K562 (cell line): Measurements from ENCODE around the gene VMA21. TPM values are rescaled to one million over a fixed set of nuclear protein-coding genes. Genes with fewer than 3 reads are reported as not detected.

Experiments
- SMAD2 ChIP-seq: fragments of 150-350 bp; IDR thresholded peaks from 2 replicates; pipeline ENCODE4 v1.6.1; 2014; ENCODE audit warnings: low read depth, mild to moderate bottlenecking, low read length
- polyA plus RNA-seq, 8 experiments: library from polyadenylated mRNA; depleted of rRNA in 4 of 8; stranded (reverse) in 5 of 8; unstranded in 3 of 8; fragments of >200 nt; fragmentation: Nextera tagmentation in 2 of 8; fragmentation: Illumina TruSeq in 1 of 8; extraction: Ambion mirVana in 2 of 8; extraction: Trizol in 1 of 8; gene quantifications; 2 replicates each; pipeline versions ENCODE4 v1.2.1 to v1.2.3, GENCODE V29; 2011 to 2014; ENCODE audit warnings: inconsistent platforms in 1 of 8, missing spikeins in 1 of 8
- total RNA-seq, 7 experiments: library from RNA; depleted of rRNA in 6 of 7; stranded (reverse); fragments of >200 nt in 6 of 7; fragmentation: Illumina TruSeq in 2 of 7; extraction: Trizol in 2 of 7; gene quantifications; 2 replicates each; pipeline versions ENCODE4 v1.2.1 to v1.2.3, GENCODE V29; 2011 to 2021; ENCODE audit warnings: low replicate concordance in 1 of 7
- TF ChIP-seq, protein P1 (sequence below): fragments of 450-650 bp; IDR thresholded peaks from 2 replicates; pipeline ENCODE4 v1.6.1; 2016; ENCODE audit warnings: low read depth
- TF ChIP-seq, protein P2 (sequence below), 2 experiments: fragments of 450-650 bp; IDR thresholded peaks; 2 replicates each; pipeline ENCODE4 v1.6.1; 2016; ENCODE audit warnings: mild to moderate bottlenecking in 2 of 2, borderline replicate concordance in 1 of 2, low read depth in 1 of 2, moderate library complexity in 1 of 2
- TF ChIP-seq, protein P3 (sequence below), 2 experiments: fragments of 450-650 bp; IDR thresholded peaks; 2 replicates each; pipeline ENCODE4 v1.6.1; 2016
- TF ChIP-seq, protein P4 (sequence below): fragments of 200-800 bp; sonication (Bioruptor generic); IDR thresholded peaks from 2 replicates; pipeline ENCODE4 v1.6.1; 2017; ENCODE audit warnings: missing genetic modification characterization, missing compliant biosample characterization

Gene VMA21
- total and polyA plus RNA-seq, 9 of the 15 experiments (the other 6 are each of a cell fraction or from before 2014, with no cell fraction given) = 17.5 to 101 (median 47.5) TPM

DNA sequence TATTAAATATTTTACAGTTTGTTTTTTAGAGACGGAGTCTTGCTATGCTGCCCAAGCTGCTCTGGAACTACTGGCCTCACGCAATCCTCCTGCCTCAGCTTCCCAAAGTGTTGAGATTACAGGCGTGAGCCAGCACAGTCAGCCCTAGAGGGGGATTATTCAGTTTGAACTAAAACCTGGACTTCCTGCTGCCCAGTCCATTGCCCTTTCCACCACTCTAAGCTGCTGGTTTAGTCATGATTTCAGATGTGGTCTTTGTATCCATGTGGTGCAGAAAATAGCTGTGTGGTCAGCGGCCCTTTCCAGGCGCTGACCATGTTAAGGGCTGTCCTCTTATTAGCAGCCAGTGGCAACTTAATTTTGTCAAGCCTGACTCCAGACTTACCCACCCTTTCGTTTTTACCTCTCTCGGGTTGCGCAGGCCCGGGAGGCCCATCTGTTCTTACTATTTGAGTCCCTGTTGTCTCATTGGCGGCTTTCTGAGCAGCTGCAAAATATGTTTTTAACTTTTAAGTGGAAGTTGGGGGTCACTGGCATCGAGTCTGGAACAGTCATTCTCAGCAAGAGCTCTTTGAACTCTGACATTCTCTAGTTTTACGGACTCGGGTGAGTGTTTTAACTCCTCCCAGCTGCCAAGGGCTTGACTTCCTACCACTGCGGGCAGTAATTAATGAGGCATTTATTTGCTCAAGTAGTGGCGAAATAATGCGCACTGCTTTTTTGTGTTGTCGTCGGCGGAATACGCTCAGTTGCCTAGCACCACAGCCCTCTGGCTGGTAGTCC lies 773 bp upstream of the VMA21 start (continued):
- TF ChIP-seq, protein P1, sequence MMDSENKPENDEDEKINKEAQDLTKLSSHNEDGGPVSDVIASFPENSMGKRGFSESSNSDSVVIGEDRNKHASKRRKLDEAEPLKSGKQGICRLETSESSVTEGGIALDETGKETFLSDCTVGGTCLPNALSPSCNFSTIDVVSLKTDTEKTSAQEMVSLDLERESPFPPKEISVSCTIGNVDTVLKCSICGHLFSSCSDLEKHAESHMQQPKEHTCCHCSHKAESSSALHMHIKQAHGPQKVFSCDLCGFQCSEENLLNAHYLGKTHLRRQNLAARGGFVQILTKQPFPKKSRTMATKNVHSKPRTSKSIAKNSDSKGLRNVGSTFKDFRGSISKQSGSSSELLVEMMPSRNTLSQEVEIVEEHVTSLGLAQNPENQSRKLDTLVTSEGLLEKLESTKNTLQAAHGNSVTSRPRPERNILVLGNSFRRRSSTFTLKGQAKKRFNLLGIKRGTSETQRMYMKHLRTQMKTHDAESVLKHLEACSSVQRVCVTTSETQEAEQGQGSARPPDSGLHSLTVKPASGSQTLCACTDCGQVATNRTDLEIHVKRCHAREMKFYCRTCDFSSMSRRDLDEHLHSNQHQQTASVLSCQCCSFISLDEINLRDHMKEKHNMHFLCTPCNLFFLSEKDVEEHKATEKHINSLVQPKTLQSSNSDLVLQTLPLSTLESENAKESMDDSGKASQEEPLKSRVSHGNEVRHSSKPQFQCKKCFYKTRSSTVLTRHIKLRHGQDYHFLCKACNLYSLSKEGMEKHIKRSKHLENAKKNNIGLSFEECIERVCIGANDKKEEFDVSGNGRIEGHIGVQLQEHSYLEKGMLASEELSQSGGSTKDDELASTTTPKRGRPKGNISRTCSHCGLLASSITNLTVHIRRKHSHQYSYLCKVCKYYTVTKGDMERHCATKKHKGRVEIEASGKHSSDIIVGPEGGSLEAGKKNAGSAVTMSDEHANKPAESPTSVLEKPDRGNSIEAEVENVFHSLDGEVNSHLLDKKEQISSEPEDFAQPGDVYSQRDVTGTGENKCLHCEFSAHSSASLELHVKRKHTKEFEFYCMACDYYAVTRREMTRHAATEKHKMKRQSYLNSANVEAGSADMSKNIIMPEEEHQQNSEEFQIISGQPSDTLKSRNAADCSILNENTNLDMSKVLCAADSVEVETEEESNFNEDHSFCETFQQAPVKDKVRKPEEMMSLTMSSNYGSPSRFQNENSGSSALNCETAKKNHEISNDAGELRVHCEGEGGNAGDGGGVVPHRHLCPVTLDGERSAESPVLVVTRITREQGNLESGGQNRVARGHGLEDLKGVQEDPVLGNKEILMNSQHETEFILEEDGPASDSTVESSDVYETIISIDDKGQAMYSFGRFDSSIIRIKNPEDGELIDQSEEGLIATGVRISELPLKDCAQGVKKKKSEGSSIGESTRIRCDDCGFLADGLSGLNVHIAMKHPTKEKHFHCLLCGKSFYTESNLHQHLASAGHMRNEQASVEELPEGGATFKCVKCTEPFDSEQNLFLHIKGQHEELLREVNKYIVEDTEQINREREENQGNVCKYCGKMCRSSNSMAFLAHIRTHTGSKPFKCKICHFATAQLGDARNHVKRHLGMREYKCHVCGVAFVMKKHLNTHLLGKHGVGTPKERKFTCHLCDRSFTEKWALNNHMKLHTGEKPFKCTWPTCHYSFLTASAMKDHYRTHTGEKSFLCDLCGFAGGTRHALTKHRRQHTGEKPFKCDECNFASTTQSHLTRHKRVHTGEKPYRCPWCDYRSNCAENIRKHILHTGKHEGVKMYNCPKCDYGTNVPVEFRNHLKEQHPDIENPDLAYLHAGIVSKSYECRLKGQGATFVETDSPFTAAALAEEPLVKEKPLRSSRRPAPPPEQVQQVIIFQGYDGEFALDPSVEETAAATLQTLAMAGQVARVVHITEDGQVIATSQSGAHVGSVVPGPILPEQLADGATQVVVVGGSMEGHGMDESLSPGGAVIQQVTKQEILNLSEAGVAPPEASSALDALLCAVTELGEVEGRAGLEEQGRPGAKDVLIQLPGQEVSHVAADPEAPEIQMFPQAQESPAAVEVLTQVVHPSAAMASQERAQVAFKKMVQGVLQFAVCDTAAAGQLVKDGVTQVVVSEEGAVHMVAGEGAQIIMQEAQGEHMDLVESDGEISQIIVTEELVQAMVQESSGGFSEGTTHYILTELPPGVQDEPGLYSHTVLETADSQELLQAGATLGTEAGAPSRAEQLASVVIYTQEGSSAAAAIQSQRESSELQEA = no peak
- TF ChIP-seq SMAD2 = no peak
- TF ChIP-seq, protein P2, sequence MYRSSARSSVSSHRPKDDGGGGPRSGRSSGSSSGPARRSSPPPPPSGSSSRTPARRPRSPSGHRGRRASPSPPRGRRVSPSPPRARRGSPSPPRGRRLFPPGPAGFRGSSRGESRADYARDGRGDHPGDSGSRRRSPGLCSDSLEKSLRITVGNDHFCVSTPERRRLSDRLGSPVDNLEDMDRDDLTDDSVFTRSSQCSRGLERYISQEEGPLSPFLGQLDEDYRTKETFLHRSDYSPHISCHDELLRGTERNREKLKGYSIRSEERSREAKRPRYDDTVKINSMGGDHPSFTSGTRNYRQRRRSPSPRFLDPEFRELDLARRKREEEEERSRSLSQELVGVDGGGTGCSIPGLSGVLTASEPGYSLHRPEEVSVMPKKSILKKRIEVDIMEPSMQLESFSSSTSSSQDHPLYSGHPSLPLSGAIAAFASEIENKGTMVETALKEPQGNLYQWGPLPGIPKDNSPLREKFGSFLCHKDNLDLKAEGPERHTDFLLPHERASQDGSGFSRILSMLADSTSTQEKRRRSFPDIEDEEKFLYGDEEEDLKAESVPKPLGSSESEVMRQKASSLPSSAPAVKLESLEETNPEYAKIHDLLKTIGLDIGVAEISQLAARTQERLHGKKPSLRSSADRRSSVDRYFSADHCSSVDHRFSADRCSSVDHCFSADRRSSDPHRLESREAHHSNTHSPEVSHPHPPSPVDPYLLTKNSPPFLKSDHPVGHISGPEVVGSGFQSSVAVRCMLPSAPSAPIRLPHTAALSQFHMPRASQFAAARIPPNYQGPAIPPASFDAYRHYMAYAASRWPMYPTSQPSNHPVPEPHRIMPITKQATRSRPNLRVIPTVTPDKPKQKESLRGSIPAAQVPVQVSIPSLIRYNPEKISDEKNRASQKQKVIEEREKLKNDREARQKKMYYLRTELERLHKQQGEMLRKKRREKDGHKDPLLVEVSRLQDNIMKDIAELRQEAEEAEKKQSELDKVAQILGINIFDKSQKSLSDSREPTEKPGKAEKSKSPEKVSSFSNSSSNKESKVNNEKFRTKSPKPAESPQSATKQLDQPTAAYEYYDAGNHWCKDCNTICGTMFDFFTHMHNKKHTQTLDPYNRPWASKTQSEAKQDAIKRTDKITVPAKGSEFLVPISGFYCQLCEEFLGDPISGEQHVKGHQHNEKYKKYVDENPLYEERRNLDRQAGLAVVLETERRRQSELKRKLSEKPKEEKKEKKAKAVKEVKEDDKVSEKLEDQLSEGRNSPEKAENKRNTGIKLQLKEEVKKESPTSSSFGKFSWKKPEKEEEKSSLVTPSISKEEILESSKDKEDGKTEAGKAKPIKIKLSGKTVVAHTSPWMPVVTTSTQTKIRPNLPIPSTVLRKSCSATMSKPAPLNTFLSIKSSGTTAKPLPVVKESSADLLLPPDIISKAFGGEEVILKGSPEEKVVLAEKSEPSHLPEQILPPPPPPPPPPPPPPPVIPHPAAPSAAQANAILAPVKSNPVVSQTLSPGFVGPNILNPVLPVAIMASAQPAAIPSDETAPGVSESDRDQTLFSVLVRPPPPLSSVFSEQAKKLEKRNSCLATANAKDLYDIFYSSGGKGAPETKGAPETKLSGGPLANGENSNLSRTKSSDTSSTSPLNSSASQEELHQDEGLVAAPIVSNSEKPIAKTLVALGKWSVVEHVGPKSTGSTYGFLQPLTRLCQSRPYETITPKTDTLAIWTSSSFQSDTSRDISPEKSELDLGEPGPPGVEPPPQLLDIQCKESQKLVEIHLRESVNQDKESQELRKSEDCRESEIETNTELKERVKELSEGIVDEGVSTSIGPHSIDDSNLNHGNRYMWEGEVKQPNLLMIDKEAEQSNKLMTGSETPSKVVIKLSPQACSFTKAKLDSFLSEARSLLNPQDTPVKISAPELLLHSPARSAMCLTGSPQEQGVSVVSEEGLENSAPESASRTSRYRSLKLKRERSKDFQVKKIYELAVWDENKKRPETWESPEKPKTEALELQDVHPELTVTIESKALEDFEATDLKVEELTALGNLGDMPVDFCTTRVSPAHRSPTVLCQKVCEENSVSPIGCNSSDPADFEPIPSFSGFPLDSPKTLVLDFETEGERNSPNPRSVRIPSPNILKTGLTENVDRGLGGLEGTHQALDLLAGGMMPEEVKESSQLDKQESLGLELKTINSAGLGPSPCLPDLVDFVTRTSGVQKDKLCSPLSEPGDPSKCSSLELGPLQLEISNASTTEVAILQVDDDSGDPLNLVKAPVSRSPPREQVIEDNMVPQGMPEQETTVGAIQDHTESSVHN (IDR thresholded peaks at IDR 0.05; ENCODE audit: borderline replicate concordance in 1 of 2, low read depth in 1 of 2) = no peak
- TF ChIP-seq, protein P3, sequence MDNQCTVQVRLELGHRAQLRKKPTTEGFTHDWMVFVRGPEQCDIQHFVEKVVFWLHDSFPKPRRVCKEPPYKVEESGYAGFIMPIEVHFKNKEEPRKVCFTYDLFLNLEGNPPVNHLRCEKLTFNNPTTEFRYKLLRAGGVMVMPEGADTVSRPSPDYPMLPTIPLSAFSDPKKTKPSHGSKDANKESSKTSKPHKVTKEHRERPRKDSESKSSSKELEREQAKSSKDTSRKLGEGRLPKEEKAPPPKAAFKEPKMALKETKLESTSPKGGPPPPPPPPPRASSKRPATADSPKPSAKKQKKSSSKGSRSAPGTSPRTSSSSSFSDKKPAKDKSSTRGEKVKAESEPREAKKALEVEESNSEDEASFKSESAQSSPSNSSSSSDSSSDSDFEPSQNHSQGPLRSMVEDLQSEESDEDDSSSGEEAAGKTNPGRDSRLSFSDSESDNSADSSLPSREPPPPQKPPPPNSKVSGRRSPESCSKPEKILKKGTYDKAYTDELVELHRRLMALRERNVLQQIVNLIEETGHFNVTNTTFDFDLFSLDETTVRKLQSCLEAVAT (IDR thresholded peaks at IDR 0.05) = peak in 1 of 2 experiments; percentile 90; a peak in 2 of 4 replicates
- TF ChIP-seq, protein P4, sequence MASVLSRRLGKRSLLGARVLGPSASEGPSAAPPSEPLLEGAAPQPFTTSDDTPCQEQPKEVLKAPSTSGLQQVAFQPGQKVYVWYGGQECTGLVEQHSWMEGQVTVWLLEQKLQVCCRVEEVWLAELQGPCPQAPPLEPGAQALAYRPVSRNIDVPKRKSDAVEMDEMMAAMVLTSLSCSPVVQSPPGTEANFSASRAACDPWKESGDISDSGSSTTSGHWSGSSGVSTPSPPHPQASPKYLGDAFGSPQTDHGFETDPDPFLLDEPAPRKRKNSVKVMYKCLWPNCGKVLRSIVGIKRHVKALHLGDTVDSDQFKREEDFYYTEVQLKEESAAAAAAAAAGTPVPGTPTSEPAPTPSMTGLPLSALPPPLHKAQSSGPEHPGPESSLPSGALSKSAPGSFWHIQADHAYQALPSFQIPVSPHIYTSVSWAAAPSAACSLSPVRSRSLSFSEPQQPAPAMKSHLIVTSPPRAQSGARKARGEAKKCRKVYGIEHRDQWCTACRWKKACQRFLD (CRISPR knock-in tag) = no peak
